Measurements from ENCODE around the gene NAIF1.

Gene NAIF1

GRCh38 chr9:128102196-128102595 lies 35.1 kb upstream of the NAIF1 start:
- FAIRE-seq (no peak), DNase-seq (ENCODE audit: low spot score) (no peak)

GRCh38 chr9:128101690-128102089 lies 34.6 kb upstream of the NAIF1 start:
- DNase-seq (ENCODE audit: low spot score) (no peak), FAIRE-seq (no peak)

- DNase-seq (ENCODE audit: low spot score), result peak; percentile 31
- no peak for FAIRE-seq
Measured at GRCh38 chr9:128101231-128101661, 34.1 kb upstream of the NAIF1 start.

- FAIRE-seq (no peak), DNase-seq (ENCODE audit: low spot score) (no peak)
Measured at GRCh38 chr9:128100581-128100980, 33.5 kb upstream of the NAIF1 start.

GRCh38 chr9:128099932-128100491 lies 32.9 kb upstream of the NAIF1 start:
- DNase-seq (ENCODE audit: low spot score) (no peak), FAIRE-seq (no peak)

- DNase-seq (ENCODE audit: low spot score) (no peak), FAIRE-seq (no peak)
Measured at GRCh38 chr9:128099231-128099931, 32.3 kb upstream of the NAIF1 start.

GRCh38 chr9:128098297-128099230 lies 31.4 kb upstream of the NAIF1 start:
- FAIRE-seq, result peak; percentile 85
- DNase-seq (ENCODE audit: low spot score), result peak; percentile 92

GRCh38 chr9:128097543-128098296 lies 30.6 kb upstream of the NAIF1 start:
- DNase-seq (ENCODE audit: low spot score), result no peak
- FAIRE-seq, result no peak

GRCh38 chr9:128096616-128097536 lies 29.8 kb upstream of the NAIF1 start:
- DNase-seq (ENCODE audit: low spot score), result no peak
- no peak for FAIRE-seq

- FAIRE-seq, result no peak
Measured at GRCh38 chr9:128094950-128095544, 27.9 kb upstream of the NAIF1 start.

GRCh38 chr9:128094166-128094949 lies 27.2 kb upstream of the NAIF1 start:
- FAIRE-seq, result peak; percentile 77
- DNase-seq (ENCODE audit: low spot score), result peak; percentile 94

More at GRCh38 chr9:128094950-128095544, 27.9 kb upstream of the NAIF1 start:
- DNase-seq (ENCODE audit: low spot score), result no peak

- DNase-seq (ENCODE audit: low spot score) (no peak), FAIRE-seq (no peak)
Measured at GRCh38 chr9:128093011-128093410, 25.9 kb upstream of the NAIF1 start.

GRCh38 chr9:128092199-128092977 lies 25.3 kb upstream of the NAIF1 start:
- DNase-seq (ENCODE audit: low spot score), result no peak
- FAIRE-seq, result no peak

GRCh38 chr9:128091571-128091970 lies 24.5 kb upstream of the NAIF1 start:
- DNase-seq (ENCODE audit: low spot score) (no peak), FAIRE-seq (no peak)

- FAIRE-seq, result no peak
- DNase-seq (ENCODE audit: low spot score), result no peak
Measured at GRCh38 chr9:128091144-128091543, 24.0 kb upstream of the NAIF1 start.

GRCh38 chr9:128089299-128089698 lies 22.2 kb upstream of the NAIF1 start:
- FAIRE-seq, result no peak
- no peak for DNase-seq (ENCODE audit: low spot score)

- FAIRE-seq, result no peak
- no peak for DNase-seq (ENCODE audit: low spot score)
Measured at GRCh38 chr9:128088253-128088945, 21.3 kb upstream of the NAIF1 start.

- FAIRE-seq, result no peak
- no peak for DNase-seq (ENCODE audit: low spot score)
Measured at GRCh38 chr9:128087262-128087661, 20.1 kb upstream of the NAIF1 start.

Data from RCC 7860 (cell line).